Fibroblast of pulmonary artery (primary cell): ENCODE measurements around the gene TPM3.
A peak's percentile ranks its signal among the peaks of the same experiment; 100 is the strongest.

ENCODE experiments used
- DNase-seq: peaks from one replicate; pipeline ENCODE4 v3.0.0-alpha.2; 2010; ENCODE audit warnings: low read depth
- H3K4me3 ChIP-seq: replicated peaks from 2 replicates; pipeline ENCODE4 v1.5.1; 2011; ENCODE audit warnings: low read depth, mild to moderate bottlenecking, control low read depth, low read length, moderate library complexity
- TF ChIP-seq, protein P1 (sequence below): IDR thresholded peaks from 2 replicates; pipeline ENCODE4 v1.5.1; 2011; ENCODE audit warnings: mild to moderate bottlenecking, control low read depth, low read length, inconsistent platforms; ENCODE audit errors: missing control alignments

Gene TPM3

DNA sequence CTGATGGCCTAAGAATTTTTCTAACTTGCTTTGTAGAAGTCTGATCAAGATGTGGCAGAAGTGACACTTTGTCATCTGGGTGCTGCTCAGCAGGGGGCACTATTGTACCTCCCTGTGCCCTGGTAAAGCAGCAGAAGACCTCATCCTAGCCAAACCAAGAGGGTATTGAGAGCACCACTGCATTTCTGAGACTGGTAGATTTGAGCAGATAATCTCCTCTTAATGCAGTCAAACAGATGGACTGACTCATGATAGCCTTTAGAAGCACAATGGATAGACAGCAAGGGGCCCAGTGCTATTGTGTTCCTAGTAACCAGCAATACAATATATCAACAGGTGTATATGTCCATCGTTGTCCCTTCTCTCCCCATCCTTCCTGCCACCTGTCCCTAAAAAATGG lies 5.7 kb downstream of the TPM3 start:
- peak; percentile 81 for DNase-seq
- TF ChIP-seq, protein P1, sequence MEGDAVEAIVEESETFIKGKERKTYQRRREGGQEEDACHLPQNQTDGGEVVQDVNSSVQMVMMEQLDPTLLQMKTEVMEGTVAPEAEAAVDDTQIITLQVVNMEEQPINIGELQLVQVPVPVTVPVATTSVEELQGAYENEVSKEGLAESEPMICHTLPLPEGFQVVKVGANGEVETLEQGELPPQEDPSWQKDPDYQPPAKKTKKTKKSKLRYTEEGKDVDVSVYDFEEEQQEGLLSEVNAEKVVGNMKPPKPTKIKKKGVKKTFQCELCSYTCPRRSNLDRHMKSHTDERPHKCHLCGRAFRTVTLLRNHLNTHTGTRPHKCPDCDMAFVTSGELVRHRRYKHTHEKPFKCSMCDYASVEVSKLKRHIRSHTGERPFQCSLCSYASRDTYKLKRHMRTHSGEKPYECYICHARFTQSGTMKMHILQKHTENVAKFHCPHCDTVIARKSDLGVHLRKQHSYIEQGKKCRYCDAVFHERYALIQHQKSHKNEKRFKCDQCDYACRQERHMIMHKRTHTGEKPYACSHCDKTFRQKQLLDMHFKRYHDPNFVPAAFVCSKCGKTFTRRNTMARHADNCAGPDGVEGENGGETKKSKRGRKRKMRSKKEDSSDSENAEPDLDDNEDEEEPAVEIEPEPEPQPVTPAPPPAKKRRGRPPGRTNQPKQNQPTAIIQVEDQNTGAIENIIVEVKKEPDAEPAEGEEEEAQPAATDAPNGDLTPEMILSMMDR = peak; percentile 69

DNA sequence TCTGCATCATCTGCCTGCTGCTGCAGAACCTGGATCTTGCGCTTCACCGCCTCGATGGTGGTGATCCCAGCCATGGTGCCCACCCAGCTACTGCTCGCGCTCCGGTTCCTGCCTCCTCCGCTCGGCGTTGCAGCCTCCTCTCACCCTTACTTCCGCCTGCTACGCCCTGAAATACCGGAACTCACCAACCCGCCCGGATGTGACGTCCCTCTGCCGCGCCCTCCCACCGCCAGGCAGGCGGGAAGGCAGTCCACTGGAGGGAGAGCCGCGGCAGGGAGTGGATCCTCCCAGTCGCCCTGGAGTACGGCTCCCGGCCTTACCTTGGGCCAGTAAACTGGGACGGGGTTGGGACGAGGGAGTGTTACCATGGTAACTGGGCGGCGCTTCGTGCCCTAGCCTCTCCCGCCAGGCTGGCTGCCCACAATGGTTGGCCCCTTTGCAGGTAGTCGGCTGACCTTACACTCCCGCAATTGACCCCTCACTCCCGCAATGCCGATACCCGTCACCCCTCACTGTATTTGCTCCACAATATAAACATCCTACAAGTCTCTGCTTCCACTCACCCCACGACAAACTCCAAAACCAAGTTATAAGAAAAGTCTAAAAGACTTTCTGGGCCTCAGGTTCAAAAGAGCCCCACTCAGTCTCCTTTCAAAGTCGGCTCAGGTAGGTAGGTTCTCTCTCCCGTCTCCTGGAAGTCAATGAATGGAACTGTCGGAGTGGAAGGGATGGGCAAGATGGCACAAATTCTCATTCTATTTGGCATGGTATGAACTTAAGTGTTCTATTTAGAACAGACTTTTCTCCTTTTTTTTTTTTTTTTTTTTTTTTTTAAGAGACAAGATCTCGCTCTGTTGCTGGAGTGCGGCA lies 8.6 kb downstream of the TPM3 start:
- H3K4me3 ChIP-seq = peak overlapping the region; percentile 100
- TF ChIP-seq, protein P1 = no peak
- DNase-seq = peak; percentile 97

More for the DNA sequence above, 5.7 kb downstream of the TPM3 start:
- H3K4me3 ChIP-seq = no peak overlapping the region

DNA sequence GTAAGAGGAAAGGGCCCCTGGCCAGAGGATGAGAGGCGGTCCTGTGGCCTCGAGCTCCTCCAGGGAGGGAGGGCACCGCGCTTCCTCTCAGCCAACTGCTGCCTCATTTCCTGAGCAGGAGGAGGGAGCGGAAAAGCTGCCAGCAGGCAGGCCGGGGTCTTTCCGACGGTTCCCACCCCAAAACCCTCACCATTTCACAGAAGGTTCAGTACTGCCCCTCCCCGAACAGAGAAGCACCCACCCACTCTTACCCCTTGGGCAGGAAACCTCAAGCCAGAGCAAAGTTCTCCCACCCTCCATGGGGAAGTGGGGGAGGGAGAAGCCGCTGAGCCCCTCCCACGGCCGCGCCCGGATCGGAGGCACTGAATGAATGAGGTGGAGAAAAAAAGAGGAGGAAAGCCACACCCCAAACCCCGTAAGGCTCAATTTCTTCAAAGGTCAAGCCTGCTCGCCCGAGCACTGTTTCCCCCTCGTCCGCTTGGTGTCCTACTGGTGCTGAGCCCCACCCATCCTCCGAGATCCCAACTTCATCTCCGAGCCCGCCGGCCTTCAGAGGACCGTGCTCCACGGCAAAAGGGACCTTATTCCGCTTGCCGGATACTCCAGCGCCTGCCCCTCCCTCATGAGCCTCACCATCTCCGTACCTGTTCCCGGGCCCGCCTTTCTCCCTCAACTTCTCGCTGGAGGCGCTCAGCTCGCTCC lies 9.4 kb downstream of the TPM3 start:
- TF ChIP-seq, protein P1 = no peak
- DNase-seq = peak; percentile 89
- H3K4me3 ChIP-seq = peak overlapping the region; percentile 100

DNA sequence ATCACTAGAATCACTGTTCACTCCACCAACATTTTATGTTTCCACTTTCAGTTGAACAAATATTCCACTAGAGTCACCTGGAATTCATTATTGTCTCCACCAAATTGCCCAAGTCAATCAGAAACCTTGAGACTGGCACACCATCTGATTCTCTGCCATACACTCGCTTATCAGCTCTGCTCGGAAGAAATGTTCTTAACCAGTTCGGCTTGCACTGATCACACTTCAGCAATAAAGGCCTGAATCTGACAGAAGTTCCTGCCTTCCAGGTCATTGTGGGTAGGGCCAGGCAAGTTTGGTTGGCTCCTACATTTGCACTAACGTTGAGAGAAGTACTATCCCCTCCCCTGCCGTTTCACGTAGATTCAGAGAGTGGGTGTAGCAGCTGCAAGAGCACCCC lies 10.0 kb downstream of the TPM3 start:
- TF ChIP-seq, protein P1 = no peak
- DNase-seq = no peak
- H3K4me3 ChIP-seq = peak overlapping the region; percentile 100

DNA sequence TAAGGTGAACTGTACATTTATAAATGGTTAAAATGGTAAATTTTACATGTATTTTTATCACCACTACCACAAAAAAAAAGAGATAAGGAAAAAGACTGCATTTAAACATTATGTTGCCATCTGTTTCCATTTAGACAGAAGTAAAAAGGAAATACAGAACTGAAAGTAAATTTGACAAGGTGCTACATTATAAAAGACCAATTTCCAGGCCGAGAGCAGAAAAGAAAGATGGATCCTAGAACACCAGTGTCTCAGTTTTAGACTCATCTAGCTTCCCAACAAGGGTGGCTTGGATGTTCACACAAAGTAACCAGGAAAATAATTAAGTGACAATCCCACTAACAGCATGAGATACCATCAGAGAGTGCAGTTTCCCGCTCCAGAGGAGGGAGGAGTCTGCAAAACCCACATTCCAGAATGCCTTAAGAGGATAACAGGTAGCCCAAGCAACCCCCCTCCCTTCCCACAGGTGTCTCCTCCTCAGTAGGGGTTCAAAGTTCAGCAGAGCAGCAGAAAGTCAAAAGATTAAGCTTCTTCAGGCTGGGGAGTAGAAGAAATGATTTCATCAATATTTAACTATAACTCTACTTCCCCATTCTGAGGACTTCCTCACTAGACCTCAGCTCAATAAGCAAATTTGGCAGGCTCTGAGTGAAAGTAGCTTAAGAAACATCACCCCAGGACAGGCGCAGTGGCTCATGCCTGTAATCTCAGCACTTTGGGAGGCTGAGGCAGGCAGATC lies 11.8 kb downstream of the TPM3 start:
- peak overlapping the region; percentile 25 for H3K4me3 ChIP-seq
- TF ChIP-seq, protein P1 = no peak
- DNase-seq = no peak

DNA sequence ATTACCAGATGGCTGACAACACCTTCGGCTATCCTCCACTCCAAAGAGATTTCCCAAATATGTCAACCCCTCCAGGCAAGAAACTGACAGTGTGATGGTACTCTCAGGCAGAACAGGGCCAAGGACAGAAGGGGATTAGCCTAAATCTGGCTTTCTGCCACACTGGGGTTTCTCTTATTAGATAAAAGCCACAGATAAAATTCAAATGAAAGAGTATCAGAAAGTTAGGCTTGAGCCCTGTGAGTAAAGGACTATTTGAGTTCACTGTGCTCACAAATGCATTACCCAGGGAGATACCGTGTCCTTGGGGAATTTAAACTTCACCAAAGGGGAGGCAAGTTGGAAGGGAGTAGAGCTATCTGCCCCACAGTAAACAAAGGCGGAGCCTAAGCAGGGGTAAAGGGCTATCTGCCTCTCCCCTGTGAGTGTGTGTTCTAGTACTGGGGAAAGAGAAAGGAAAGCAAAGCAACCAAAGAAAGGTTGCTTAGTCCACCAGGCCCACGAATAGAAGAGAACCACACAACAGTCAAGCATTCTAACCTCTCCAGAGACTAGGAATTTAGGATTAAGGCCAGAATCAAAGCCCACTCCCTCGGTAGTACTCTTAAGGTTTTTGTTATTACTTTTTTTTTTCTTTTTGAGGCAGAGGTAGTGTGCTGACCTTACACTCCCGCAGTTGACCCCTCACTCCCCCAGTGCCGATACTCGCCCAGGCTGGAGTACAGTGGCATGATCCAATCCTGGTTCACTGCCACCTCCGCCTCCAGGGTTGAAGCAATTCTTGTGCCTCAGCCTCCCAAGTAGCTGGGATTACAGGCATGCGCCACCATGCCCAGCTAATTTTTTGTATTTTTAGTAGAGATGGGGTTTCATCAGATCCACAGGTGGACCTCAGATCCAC lies 12.7 kb downstream of the TPM3 start:
- H3K4me3 ChIP-seq = peak overlapping the region; percentile 4

More for the DNA sequence above, 12.7 kb downstream of the TPM3 start:
- TF ChIP-seq, protein P1 = no peak
- no peak for DNase-seq
